Stimulated activated CD8-positive, alpha-beta memory T cell treated with anti-CD3 and anti-CD28 coated beads, Interleukin-7, amount 100 ng/mL, for 1 hour (primary cell): ENCODE measurements around the gene CLEC14A.

ENCODE experiments used
- DNase-seq, 2 donors: peaks; one replicate each; pipeline ENCODE4 v3.0.0-alpha.2; 2020; ENCODE audit warnings: low read depth in 2 of 2

CLEC14A gene

DNA sequence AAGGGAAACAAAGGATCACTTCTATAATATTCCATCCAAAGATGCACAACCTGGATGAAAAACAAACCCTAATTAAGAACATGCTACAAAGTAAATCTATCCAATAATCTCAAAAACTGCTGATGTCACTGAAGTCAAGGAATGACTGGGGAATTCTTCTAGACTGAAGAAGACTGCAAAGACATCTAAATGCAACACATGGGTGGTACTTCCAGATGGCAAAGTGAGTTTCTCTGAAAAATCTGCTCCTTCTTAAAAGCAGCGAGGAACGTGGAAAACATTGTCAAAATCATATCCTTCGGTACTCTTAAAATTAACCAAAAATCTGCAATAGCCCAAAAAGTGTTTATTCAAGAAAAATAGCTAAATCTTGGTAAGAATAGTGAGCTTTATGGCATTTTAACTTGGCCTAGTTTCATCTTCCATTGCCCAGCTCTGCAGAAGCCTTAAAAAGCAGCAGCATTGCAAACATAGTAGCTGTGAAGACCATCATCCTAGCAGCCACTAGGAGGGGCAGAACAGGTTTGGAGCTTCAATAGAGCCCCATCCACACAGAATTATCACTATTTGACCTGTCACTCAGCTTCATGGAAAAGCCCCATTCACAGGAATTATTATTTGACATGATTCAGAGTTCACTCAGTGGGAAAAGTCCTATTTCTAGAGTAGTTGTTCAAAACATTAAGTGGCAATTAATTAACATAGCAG lies 7.4 kb downstream of the CLEC14A start:
- DNase-seq = no peak

DNA sequence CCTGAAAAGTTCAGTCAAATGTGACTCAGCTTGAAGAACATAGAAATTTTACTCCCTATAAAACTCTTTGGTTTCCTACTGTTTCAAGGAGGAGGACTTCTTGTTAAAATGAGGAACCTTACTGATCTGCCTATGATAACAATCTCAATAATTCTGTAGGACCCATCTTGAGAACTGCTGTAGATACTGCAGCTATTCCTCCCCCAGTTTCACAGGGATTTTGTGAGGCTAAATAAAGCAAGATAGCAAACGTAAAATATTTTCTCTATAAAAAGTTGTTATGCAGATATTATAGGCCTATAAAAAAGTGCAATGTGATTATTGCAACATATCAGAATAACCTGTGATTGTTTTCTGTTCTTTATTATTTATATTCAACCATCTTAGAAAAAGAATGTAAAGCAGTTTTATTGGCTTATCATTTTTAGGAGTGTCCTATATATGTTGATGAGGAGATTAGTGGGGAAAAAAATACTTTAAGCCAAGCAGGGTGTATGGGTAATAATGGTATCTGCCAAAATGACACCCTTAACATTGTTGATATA lies 12.1 kb downstream of the CLEC14A start:
- DNase-seq = no peak

DNA sequence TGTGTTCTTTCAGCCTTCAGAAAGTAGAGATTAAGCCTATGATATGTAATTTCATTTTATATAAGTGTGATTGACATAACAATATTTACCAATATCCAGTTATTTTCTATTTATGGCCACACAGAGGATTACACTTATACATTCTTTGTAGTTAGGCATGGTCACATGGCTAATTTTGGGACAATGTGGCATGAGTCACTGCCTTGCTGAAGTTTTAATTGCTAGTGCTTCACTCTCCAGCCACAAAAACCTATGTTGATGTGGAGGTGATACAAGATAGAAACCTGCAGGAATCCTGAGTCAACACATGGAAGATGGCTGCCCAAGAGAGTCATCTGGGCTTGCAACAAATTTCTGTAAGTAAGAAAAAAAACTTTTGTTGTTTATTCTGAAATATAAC lies 17.0 kb downstream of the CLEC14A start:
- no peak for DNase-seq

DNA sequence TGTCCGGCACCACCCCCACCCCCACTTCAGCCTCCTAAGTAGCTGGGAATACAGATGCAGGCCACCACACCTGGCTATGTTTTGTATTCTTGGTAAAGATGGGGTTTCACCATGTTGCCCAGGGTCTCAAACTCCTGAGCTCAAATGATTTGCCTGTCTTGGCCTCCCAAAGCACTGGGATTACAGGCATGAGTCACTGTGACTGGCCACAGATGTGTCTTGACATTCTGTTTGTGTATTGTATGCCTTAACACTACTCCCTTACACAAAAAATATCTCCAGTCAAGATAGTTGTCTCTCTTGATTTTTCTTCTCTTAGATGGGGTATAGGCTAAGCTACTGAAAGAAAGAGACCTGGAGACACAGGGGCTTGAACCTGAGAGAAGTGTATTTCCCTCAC lies 17.6 kb downstream of the CLEC14A start:
- DNase-seq = no peak

DNA sequence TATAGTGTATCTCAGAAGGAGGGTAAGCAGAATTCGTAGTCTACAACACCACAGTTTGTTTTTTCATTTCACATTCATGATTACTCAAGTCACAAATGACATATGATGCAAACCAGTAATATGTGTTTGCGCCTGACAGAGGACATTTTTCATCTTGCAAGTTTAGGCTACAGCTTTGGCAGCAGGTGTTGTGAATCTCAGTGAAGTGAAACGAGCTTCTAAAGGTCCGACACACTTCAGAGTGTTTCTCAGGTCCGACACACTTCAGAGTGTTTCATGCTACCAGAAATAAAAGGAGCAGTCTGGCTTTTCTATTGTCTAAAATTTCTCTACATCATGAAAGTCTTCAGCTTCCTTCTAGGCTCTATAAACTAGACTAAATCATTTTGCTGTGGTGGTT lies 22.7 kb downstream of the CLEC14A start:
- no peak for DNase-seq

DNA sequence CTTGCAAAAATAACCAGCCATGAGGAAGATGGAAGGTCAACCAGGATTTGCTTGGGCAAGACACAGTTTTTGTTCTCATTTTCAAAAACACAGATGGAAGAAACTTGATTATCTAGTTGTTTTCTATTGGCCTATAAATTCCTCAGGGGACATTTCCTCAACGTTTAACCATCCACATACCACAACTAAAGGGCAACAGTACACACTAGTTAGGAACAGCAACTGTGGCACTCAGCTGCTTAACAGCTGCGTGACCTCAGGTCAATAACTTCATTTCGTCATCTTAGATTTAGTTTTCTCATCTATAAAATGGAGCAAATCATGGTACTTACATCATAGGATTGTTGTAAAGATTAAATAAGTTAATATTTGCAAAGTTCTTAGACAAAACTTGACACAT lies 29.5 kb downstream of the CLEC14A start:
- DNase-seq = no peak

DNA sequence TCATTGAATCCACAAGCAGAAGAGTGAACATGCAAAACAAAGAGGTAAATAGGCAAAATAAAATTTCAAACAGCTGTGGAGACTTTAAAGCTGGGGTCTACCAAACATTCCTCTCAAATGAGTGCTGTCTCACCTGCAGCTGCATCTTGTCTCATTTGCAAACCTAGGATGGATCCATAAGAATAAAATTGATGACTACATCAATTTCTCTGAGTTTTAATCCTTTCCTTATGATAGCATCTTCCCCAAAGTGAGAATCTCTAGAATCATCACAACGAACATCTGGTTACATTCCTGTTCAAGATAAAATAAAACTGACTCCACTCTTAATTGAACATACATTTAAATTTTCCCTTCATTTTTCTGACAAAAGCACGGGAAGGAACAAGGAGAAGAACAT lies 29.9 kb downstream of the CLEC14A start:
- DNase-seq = no peak

DNA sequence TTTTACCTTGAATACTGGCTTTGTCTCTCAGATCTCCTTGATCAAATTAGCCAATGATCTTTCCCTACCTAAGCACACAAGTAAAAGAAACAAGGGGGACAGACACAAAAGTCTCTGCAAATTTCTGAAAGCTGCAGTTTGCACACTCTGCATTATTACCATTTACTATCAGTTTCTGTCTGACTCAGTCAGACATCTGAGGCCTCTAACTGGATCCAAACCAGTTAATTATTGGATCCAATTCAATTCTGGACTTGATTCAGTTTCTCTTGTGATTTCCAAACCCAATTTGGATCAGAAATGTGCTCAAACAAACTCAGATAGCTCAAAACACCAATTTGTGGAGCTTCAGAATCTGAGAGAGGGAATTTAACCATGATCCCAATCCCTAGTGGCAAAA lies 31.6 kb downstream of the CLEC14A start:
- DNase-seq = no peak

DNA sequence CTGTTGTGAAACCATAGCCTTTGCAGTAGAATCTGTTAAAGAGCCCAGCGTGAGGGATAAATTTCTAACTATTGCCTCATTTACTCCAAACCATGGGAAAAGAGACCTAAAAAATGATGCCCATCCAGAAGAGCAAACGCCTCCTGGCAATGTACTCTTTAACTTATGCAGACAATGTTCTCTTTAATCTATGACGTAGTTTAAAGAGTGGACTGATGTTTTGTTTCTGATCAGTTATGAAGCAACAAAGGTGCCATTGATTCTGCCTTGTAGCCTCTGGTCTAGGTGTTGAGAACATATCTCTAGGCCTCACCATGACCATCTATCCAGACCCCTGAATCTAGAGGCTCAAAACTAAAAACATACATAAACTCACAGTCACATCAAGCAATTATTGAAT lies 34.8 kb downstream of the CLEC14A start:
- no peak for DNase-seq

DNA sequence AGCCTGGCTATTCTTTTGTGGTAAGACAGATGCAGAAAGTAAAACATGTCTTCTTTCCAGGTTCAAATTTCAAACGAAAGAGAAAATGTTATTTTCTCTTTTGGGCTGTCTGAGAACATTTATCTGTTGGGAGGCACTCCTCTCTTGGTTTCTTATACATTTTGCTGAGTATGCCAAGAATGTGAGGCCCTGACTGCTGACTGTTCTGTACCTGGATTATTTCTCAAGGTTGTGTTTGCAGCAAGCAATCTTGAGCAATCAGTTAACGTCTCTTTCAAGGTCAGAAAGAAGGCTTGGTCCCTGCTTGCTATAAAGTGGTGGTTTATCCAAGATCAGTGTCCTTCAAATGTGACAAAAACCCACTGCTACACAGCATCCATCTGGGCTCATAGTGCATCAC lies 38.3 kb downstream of the CLEC14A start:
- DNase-seq = no peak

DNA sequence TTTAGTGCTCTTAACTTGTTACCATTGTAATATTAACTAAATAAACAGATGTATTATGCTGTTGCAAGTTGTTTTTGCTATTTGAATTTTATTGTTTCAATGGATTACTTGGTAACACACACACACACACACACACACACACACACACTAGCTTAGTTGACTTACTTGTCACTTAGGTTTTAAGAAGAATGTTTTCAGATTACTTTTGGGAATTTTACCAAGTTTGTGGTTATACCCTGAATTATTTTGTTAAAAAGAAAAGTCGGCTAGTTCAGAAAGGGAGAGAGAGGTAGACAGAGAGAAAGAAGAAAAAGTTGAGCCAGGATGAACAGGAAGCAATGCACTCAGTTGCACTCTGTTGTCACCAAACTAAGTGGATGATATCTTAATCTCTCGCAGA lies 42.9 kb downstream of the CLEC14A start:
- DNase-seq = no peak

DNA sequence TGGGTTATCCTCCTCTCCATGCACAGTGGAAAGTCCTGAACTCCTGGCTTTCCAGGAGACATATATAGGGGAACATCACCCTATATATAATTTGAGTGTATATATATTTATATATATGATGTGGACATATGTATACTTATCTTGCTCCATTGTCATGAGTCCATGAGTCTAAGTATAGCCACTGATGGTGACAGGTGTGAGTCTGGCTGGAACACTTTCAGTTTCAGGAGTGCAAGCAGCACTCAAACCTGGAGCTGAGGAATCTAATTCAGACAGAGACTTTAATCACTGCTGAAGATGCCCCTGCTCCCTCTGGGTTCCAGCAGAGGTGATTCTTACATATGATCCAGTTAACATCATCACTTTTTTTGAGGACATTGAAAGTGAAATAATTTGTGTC lies 43.8 kb downstream of the CLEC14A start:
- no peak for DNase-seq

DNA sequence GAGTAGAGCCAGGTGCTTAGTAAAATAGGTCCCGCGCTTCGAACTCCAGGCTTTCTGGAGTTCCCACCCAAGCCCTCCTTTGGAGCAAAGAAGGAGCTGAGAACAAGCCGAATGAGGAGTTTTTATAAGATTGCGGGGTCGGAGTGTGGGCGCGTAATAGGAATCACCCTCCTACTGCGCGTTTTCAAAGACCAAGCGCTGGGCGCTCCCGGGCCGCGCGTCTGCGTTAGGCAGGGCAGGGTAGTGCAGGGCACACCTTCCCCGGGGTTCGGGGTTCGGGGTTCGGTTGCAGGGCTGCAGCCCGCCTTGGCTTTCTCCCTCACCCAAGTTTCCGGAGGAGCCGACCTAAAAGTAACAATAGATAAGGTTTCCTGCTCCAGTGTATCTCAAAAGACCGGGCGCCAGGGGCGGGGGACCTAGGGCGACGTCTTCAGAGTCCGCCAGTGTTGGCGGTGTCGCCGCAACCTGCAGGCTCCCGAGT lies 44.6 kb downstream of the CLEC14A start:
- DNase-seq = no peak

DNA sequence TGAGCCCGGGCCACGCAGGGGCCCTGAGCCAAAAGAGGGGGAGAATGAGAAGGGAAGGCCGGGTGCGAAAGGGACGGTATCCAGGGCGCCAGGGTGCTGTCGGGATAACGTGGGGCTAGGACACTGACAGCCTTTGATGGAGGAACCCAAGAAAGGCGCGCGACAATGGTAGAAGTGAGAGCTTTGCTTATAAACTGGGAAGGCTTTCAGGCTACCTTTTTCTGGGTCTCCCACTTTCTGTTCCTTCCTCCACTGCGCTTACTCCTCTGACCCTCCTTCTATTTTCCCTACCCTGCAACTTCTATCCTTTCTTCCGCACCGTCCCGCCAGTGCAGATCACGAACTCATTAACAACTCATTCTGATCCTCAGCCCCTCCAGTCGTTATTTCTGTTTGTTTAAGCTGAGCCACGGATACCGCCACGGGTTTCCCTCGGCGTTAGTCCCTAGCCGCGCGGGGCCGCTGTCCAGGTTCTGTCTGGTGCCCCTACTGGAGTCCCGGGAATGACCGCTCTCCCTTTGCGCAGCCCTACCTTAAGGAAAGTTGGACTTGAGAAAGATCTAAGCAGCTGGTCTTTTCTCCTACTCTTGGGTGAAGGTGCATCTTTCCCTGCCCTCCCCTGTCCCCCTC lies 45.2 kb downstream of the CLEC14A start:
- no peak for DNase-seq

DNA sequence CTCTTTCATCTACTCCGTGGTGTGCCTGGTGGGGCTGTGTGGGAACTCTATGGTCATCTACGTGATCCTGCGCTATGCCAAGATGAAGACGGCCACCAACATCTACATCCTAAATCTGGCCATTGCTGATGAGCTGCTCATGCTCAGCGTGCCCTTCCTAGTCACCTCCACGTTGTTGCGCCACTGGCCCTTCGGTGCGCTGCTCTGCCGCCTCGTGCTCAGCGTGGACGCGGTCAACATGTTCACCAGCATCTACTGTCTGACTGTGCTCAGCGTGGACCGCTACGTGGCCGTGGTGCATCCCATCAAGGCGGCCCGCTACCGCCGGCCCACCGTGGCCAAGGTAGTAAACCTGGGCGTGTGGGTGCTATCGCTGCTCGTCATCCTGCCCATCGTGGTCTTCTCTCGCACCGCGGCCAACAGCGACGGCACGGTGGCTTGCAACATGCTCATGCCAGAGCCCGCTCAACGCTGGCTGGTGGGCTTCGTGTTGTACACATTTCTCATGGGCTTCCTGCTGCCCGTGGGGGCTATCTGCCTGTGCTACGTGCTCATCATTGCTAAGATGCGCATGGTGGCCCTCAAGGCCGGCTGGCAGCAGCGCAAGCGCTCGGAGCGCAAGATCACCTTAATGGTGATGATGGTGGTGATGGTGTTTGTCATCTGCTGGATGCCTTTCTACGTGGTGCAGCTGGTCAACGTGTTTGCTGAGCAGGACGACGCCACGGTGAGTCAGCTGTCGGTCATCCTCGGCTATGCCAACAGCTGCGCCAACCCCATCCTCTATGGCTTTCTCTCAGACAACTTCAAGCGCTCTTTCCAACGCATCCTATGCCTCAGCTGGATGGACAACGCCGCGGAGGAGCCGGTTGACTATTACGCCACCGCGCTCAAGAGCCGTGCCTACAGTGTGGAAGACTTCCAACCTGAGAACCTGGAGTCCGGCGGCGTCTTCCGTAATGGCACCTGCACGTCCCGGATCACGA lies 46.0 kb downstream of the CLEC14A start:
- no peak for DNase-seq

DNA sequence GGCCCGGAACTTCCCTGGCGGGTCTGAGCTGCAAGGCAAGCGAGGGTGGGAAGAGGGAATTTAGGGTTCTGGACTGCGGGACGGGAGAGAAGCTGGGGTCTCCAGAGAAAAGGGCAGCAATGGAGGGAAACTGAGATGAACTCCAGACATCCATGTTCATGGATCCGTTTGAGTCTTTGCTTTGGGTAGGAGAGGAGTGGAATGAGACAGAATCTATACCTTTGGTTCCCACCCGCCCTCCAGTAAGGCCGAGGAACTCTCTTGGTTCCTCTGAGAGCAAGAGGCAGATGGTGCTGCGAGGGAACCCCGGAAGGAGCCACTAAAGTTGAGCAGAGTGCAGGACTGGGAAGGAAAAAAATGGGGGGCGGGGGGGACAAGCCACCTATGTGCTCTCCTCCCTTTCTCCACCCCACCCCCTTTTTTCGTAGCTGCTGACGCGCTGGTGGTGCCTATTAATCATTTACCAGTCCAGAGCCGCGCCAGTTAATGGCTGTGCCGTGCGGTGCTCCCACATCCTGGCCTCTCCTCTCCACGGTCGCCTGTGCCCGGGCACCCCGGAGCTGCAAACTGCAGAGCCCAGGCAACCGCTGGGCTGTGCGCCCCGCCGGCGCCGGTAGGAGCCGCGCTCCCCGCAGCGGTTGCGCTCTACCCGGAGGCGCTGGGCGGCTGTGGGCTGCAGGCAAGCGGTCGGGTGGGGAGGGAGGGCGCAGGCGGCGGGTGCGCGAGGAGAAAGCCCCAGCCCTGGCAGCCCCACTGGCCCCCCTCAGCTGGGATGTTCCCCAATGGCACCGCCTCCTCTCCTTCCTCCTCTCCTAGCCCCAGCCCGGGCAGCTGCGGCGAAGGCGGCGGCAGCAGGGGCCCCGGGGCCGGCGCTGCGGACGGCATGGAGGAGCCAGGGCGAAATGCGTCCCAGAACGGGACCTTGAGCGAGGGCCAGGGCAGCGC lies 47.0 kb downstream of the CLEC14A start:
- DNase-seq = no peak

DNA sequence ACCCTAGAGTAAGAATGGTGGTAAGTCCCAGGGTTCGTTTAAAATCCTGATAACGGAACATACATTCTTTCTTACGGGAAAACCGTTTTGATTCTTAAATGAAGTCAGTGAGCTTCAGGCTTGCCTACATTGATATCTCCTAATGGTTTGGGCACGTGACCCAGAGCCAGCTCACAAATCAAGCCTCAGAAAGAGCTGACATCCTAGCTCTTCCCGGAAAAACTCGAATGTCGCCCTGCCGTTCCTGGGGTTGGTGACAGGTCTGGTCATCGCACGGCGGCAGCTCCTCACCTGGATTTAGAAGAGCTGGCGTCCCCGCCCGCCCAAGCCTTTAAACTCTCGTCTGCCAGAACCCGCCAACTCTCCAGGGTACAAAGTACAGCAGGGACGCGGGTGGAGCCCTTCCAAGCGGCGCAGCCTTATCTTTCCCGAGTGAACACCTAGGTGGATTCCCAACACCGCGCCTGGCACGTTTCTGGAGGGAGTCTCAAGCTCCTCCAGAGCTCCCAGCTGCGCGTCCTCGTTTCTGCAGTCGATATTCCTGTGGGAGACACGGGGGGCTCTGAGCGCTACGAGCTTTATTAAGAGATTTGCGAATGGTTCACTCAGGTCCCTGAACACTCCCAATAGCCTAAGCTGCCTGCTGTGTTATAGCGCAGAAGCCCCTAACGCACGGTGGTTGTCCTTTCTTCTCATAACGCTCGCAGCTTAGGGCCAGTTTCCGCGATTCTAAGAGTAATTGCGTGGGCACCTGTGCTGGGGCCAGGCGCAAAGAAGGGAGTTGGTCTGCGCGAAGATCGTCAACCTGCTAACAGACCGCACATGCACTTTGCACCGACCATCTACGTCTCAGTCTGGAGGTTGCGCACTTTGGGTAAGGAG lies 47.9 kb downstream of the CLEC14A start, which contains the start of gene SSTR1:
SSTR1 (plus strand) TSS at position 169 of the 882 bp plus-strand sequence. CDS start 1,486 bp downstream, outside the sequence.
- no peak for DNase-seq

DNA sequence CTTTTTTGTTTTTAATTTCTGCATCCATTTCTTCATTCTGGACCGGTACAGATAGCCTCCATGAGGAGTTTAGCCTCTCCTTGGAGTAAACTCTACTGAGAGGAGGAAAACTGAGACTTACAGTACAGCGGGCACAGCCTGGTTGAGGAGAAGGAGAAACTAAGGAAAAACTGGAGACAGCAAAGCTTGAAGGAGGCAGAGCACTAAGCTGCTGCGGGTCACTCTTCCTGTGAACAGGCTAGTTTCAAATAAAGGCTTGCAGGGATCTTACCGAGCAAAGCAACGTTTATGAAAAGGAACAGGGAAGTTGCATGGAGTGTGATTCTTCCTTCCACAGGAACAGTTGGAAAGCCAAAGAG lies 48.5 kb downstream of the CLEC14A start:
- DNase-seq = no peak

DNA sequence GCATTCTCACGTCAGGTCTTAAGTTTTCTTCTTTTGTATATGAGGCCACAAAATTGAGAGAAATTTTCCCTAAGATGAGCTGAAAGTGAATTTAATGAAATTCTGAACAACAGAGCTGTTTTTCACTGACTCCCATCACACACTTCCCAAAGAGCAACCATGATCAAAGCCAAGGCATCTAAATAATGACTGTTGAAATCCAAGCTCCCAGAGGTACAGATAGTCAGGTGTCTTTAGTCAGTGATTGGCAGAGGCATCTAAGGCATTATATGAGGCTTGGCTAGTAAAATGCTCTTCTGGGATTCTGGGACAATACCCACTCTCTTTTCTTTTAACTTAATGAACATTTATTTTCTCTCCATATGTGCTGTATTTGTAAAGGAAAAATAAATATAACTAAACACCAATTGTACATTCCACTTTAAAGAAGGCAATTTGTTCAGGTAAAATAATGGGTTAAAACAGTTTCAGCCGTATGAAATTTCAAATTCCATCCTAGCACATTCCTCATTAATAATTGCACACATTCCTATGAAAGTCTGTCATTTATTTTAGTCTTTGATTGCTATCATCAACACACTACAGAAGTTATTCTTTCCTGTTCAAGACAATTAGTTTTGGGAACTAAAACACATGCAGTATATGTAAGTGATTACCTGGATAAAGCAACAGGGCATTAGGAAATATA lies 49.1 kb downstream of the CLEC14A start:
- DNase-seq = no peak
